Spleen (tissue), 7 donors: Measurements from ENCODE around the gene IGSF5.

Experiments
- POLR2A ChIP-seq, 3 donors: fragments of 450-650 bp; IDR thresholded peaks; one replicate each; pipeline ENCODE4 v1.5.1; 2017; ENCODE audit warnings: antibody characterized with exemption in 3 of 3, mild to moderate bottlenecking in 1 of 3
- TF ChIP-seq, protein P1 (sequence below), 11 experiments: fragments of 200-600 bp in 7 of 11; fragments of 450-650 bp in 4 of 11; sonication (generic) in 4 of 11; IDR thresholded peaks in 8 of 11; conservative IDR thresholded peaks in 3 of 11; 1 replicate in 7 of 11; 2 replicates in 4 of 11; pipeline versions ENCODE4 v1.4.0 to v1.8.0; 2016 to 2021; ENCODE audit warnings: antibody characterized with exemption in 11 of 11, inconsistent platforms in 4 of 11, mild to moderate bottlenecking in 1 of 11
- donor health status: DM: no; HTN: no; CAD: no; lungs with moderate emphysema.
- donor health status: DM: no; HTN: no; CAD: no.
- donor health status: DM: no; HTN: no; CAD: no.

DNA sequence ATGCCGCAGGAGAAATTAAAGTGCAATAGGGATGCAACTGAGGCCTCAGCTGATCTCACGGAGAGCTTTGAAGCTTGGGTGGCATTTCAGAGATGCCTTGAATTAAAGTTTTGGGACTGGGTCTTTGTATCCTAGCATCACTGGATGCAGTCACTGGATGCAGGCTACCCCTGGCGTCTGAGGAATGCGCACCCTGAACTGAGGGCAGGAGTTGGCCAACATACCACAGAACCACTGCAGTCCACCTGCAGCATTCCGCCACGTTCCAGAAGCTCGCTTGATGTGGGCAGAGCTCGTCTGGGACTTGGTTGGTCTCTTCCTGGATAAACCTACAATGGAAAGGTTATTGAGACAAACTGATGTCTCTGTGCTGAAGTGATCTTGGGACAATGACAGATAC is 34.1 kb upstream of the IGSF5 start:
- TF ChIP-seq, protein P1, sequence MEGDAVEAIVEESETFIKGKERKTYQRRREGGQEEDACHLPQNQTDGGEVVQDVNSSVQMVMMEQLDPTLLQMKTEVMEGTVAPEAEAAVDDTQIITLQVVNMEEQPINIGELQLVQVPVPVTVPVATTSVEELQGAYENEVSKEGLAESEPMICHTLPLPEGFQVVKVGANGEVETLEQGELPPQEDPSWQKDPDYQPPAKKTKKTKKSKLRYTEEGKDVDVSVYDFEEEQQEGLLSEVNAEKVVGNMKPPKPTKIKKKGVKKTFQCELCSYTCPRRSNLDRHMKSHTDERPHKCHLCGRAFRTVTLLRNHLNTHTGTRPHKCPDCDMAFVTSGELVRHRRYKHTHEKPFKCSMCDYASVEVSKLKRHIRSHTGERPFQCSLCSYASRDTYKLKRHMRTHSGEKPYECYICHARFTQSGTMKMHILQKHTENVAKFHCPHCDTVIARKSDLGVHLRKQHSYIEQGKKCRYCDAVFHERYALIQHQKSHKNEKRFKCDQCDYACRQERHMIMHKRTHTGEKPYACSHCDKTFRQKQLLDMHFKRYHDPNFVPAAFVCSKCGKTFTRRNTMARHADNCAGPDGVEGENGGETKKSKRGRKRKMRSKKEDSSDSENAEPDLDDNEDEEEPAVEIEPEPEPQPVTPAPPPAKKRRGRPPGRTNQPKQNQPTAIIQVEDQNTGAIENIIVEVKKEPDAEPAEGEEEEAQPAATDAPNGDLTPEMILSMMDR (IDR thresholded peaks at IDR 0.05 in 8 of 11, conservative IDR thresholded peaks at IDR 0.05 in 3 of 11), result no peak
- TF ChIP-seq POLR2A (IDR thresholded peaks at IDR 0.05), result no peak
